Measurements from ENCODE around the gene BANF1.
A peak's percentile ranks its signal among the peaks of the same experiment; 100 is the strongest.
"Not testable (repeated sequence)": the region's sequence is repeated elsewhere in the genome, so short reads cannot be mapped to it uniquely, and the experiment has no call there.

Gene BANF1

DNA sequence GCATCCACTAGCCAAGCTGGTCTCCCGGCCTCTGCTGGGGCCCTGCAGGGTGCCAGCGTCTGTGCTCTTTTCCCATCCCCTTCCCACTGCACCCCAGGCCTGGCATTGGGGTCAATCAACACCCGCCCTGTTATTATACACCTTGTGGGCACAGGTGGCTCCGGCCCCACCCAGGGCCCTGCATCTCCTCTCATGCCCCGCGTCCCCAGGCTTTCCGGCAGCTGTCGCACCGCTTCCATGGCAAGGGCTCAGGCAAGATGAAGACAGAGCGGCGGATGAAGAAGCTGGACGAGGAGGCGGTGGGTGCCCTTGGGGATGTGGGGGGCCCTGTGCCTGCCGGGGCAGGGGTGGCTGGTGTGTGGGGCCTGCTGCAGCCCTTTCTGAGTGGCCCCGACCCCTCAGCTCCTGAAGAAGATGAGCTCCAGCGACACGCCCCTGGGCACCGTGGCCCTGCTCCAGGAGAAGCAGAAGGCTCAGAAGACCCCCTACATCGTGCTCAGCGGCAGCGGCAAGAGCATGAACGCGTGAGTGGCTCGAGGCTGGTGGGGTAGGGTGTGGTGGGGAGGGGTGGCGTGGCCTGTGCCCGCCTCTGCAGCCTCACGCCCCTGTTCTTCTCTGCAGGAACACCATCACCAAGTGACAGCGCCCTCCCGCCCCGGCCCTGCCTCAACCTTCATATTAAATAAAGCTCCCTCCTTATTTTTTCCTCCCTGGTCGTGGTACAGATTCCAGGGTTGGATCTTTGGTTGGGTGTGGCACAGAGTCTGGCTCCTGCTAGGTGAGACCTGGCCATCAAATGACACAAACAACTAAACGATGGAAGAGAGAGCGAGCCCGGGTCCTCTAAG lies 23.7 kb upstream of the BANF1 start:
- no peak for DNase-seq

DNA sequence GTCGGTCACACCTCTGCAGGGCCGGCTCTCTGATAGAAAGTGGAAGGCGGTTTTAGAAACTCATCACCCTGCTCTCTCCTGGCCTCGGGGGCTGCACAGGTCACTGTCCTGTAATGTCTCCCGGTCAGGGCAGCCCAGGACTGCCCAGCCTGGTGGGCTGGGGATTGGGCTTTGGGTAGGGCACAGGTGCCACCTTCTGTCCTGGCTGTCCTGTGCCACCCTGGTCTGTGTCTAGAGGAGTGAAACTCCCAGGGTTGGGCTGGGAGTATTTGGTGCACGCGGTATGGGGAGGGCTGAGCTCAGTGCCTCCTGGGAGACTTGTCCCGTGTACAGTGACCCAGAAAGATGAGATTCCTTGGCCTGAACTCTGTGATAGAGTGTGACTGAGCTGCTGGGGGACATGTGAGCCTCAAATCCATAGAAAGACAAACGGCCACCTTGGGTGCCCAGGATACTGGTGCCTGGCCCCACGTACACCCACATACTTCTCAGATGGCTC lies 23.0 kb upstream of the BANF1 start:
- DNase-seq = no peak

DNA sequence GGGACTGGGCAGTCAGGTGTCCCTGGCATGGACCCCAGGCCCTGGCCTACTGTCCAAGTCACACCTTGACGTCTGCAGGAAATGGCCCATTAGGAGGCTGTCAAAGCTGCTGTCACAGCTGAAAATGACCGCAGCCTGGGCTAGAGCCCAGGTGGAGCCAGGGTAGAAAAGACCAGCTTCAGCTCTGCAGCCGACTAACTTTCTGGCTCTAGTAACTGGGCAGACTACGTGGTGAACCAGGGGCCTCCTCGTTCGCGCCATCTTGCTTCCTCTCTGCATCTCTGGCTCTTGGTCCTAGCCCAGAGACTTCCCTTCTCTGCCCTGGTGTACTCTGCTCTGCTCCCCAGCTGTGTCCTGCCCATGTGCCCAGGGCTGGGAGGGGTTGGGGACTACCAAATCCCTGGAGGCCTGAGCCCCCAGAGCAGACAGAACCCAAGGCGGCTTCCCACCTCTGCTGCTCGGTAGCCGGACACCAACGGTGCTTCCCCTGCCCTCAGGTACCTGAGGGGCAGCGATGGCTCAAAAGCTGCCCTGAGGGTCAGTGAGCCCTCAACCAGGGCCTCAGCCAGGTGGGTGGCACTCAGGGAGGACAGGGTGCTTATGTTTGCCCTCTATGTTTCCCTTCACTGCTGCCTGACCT lies 21.1 kb upstream of the BANF1 start:
- no peak for DNase-seq

DNA sequence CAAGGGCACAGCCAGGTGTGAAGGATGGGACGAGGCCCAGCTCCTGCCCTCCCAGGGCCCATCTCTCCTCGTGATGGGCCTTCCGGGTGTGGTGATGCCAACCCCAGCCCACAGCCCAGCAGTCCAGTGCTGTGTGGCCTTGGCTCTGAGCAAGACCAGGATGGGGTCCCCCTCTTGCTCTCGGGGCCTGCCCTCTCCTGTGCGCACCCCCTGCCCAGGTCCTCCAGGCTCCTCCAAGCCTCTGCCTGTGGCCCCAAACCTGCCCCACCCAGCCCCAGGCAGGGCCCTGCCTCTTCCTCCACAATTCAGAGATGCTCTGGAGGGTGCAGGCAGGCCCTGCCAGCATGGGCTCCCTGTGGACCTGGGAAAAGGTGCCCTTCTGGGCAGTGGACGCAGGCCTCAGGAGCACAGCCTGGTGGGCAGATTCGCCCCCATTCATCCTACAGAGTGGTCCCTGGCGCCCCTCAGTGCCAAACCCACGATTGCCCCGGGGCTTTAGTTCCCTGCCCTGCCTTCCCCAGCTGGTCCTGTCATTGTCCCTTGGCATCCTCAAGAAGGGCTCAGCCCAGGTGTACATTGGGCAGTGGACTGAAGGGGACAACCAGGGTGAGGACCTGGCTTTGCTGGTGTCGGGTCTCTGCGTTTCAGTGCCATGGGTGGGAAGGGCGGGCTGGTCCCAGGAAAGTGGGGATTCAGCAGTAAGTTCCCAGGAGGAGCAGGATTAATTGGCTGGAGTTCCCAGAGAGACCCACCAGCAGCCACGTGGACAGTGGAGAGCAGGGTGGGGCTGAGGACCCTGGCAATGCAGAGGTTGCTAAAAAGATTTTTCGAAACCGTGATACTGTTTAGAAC lies 20.1 kb upstream of the BANF1 start:
- no peak for DNase-seq

DNA sequence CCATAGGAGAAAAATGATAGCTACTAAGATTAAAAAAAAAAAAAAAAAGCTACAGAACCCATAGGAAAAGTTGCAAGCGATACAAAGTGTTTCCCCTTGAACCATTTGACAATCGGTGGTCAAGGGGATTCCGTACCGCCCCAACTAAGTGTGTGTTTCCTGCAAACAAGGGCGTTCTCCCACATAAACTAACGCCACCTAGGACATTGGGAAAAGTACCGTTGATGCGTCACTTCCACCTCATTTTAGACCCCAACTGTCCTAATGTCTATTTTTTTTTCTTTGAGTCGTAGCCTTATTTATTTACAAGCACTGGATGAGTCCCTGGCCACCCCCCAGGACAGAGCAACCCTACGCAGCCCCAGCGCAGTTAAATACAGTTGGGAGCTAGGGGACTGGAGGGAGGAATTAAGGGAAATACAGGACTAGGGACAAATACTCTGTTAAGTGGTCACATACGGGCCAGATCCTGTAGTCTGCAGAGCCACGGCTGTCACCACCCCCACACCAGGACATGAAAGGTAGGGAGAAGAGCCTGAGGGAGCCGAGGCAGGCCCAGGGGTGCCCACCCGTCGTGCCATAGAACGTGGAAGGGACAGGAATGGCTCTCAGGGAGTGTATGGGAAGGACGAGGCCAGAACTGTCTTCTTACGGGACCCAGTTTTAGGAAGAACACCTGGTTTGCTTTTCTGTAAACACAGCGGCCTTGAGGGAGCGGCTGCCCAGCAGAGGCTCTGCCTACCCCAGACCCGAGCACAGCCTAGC lies 19.3 kb upstream of the BANF1 start:
- no peak for DNase-seq

DNA sequence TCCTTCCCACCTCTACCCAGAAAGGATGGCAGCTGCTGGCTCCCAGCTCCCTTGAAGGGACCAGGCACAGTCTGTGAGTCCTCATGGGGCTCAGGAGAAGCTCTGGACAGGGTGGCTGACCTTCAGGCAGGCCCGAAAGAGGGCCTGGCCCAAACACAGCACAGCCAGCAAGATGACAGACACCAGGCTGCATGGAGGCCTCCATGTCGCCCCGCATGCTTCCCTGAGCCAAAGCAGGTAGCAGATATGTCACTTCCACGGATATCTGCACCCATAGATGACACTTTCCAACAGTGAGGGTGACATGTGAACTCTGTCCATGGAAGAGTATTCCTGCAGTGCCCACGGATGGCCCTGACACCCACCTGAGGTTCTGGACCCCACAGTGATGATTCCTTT lies 18.7 kb upstream of the BANF1 start:
- no peak for DNase-seq

DNA sequence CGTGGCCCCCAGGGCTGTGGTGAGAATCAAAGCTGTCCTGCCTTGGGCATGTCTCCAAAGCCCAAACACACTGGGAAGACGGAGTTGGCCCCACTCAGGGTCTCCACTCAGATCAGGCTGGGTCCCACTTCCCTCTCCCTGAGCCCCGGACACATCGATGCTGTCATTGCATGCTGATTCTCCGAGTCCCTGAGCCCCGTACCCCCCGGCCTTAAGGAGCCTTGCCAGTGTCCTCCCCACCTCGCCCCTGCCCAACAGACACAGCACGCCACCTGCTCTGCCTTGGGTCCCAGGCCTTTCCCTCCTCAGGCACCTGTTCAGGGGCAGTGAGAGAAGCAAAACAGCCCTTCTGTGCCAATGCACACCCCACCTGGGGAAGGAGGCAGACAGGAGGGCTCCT lies 15.0 kb upstream of the BANF1 start:
- no peak for DNase-seq

DNA sequence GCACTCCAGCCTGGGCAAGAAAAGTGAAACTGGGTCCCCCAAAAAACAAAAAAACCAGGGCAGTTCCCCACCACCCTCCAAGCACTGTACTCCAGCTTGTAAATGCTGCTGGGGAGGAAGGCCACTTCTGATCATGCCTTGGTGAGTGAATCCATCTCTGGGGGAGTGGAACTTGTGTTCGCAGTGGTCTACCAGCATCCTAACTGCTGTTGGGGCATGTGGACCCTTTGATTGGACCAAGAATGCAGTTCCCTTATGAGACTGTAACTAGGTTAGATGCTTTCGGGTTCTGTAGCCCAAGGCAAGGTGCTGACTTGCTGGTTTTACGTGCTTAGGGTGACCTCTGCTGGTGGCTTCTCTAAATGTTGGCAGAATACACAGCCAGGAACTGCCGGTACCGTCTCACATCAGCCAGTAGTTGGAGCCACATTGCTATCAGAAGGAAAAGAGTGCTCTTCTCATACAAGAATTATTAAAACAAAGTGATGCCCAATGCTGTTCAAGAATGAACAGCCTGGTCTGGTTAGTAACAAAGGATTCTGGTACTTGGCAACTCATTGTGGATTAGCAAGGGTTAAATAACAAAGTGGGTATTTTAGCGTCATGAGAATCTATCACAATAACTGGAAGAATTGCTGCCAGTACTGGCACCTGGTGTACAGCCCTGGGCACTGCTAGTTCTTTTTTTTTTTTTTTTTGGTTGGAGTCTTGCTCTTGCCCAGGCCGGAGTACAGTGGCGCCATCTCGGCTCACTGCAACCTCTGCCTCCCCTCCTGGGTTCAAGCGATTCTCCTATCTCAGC lies 13.3 kb upstream of the BANF1 start:
- peak; percentile 95 for DNase-seq

DNA sequence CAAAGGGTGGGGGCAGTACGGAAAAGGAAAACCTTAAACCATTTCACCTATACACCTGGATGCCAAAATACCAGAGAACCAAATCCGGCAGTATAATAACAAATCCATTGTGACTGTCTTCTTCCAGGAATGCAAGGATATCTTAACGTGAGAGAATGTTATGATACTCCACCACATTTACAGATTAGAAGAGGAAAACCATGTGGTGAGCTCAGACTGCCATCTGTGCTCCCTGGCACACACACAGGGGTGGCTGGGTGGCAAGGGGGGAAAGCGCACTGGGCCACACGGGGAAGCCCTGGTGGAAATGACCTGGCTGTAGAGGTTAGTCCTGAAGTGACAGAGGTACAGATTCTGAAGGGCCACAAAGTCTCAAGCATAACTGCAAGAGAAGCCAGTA lies 10.2 kb upstream of the BANF1 start:
- no peak for DNase-seq

DNA sequence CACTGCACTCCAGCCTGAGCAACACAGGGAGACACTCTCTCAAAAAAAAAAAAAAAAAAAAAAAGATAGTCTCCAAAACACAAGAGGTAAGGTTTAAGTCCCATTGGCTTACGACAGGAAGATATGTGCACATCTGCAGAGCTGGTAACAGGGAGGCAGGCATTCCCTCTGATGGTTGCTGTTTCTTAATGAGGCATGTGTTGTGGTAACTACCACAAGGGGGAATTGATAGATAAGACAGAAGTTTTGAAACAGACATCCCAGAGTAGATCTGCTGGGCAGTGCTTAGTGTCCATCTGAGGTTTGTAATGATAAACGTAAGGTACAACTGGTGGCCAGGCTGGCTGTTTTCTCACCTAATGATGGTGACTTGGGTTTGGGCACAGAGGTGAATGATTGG lies 5.0 kb upstream of the BANF1 start:
- no peak for DNase-seq

DNA sequence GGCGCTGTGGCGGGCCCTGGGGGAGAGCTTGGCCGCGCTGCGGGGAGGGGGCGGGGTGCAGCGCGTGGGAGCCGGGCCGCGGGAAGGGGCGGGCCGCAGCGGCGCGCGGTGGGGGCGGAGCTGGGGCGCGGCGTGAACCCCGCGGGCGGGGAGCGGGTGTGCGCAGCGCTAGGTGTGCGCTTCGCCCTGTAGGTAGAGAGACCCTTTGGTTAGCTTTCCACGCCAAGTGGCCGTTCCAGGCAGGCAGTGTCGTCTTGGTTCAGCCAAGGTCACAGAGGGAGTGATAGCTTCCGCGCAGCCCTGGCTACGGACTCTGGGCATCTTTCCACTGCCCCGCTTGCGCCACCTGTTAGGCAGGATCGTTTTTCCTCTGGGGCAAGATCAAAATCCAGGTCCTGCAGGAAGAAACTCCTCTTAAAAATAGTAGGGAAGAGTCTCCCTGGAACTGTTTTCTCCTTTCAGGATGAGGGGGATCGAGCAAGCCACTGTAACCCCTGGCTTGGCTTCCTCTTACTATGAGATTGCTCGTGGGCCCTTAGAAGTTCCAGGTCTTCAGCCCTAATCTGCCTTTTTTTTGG lies 434 bp downstream of the BANF1 start:
- DNase-seq = no peak

DNA sequence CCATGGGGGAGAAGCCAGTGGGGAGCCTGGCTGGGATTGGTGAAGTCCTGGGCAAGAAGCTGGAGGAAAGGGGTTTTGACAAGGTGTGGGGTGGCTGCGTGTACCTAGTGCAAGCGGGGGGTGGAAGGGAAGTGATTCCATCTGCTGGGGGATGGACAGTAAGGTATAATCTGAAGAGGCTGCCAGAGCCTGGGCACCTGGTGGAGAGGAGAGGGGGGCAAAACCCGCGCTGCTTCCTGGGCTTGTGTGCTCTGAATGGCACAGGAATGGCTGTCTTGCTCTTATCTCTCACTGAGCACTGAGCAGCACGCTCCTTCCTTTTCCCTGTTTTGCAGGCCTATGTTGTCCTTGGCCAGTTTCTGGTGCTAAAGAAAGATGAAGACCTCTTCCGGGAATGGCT lies 988 bp downstream of the BANF1 start:
- no peak for DNase-seq

DNA sequence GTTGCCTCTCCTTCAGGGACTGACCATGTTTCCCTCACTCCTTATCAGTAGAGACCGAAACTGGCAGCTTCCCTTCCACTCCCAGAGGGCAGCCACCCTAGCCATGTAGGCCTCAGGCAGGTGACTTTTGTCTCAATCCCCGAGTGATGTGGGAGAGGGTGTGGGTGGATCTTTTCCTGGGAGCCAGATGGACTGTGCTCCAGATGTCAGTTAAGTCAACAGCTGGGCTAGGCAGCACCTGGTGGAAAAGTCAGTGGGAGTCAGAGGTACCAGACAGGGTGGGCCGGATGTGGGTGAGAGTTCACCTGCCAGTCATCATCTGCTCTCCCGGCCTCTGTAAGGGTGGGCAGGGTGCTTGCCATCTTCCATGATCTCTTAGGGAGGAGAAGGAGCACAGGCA lies 1.9 kb downstream of the BANF1 start:
- no peak for DNase-seq

DNA sequence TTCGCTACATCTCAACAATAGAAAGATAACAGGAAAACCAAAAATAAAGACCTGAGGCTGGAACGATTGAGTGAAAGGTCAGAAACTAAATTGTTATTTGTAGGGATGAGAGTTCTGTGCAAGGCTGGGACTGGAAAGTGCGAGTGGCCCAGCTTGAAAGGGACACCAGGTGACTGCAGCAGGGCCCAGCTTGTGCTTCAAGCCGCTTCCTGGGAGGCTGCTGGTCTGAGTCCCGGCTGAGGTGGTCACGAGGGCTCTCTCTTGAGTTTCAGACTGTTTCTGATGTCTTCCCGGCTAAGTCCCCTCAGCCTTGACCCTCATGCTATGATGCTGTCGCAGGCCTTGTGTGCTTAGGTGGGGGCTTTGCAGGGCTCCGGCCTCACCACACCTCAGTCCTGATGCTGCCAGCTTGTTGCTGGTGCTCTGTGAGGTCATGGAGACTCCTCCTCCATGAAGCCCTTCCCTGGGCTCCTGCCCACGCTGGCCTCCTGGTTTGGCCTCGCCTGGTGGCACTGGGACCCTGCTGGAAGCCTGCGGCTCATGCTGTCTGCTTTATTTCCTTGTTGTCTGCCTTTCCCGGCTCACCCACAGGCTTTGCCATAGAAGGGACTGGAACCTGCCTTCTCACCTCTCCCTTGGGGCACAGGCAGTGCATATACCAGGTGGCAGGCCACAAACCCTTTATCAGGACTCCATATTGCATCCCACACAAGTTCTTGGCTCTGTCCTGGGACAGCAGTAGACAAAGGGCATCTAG lies 4.0 kb downstream of the BANF1 start:
- no peak for DNase-seq

DNA sequence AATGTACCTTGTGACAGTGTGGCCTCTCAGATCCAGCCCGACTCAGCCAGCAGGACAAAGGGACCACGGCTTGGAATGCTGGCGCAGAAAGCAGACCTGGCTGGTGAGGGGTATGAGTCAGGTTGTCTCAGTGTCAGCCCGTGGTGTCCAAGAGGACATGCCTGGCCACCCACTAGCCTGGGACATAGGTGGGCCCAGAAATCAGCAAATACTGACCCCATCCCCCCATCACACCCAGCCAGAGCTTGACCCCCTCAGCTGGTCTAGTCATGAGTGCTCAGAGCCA lies 4.5 kb downstream of the BANF1 start:
- no peak for DNase-seq

DNA sequence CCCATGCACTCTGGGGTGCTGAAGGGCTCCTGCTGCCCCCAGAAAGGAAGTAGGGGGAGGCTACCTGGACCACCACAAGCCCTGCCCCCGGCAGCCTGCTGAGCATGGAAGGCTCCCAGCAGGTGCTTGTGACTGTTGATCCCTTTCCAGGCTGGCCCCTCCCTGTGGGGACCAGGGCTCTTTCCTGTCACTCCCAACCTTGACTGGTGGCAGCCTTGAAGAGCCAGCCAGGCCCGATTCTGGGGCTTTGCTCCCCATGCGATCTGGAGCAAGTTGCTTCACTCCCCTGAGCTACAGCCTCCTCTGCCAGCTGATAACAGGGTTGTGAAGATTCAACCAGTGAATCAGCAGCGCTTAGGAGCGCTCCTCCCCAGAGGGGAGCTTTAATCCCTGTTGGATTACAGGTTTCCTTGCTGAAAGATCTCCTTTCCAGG lies 4.9 kb downstream of the BANF1 start:
- DNase-seq = no peak

DNA sequence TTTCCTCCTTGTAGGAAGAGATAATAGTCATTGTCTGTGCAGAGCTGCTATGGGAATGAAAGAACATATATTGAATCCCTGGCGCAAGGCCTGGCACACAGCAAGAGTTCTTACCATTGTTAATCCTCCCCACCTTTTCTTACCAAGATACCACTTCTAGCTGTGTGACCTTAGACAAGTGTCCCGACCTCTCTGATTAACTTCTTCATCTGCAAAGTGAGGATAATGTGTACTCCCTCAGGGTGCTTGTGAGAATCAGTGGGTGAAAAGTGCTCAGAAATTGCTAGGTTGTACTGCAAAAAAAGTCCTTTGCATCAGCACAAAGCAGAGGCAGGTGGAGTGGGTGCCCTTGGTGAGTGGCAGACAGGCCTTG lies 5.8 kb downstream of the BANF1 start:
- DNase-seq = no peak

DNA sequence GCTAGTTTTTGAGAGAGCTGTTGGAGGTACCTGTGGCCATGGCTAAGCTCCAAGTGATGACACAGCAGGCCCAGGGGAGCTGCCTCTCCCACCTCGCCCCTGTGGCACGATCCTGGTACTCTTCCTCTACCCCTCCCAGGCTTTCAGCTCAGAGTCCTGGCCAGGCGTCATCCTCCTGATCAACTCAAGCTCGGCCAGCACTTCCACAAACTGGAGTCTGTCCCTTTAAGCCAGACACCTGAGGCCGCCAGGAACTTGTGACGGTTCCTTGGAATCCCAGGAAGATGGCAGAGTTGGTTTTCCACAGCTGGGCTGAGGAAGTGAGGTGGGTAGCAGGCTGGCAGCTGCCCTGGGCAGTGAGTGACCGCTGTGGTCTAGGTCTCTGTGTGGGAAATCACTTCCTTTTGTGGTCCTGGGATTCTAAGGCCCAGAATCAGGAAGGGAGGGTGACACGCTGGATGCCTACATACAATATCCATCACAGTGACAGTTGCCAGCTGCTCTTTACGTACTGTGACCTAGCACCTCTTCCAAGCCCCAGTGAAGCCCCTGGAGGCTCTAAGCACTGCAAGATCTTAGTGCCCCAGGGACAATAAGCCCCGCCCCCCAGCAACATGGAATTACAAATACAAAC lies 6.3 kb downstream of the BANF1 start:
- DNase-seq = no peak

DNA sequence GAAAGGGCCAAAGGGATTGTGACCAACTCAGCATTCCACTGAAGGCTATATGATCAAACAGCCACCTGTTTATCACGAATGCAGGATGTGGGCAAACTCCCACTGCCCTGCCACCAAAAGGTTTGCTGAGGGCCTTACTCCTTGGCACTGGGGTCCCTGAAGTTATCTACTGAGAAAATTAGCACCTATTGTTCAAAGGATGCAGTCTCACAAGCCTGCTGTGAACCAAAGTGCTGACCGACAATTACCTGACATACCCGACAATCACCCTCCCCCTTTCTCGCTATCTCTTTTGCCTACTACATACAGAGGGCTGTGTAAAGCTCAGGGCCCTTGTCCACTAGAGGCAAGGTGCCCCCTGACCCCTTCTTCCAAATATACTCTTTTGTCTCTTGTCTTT lies 7.7 kb downstream of the BANF1 start:
- not testable (repeated sequence) for DNase-seq

DNA sequence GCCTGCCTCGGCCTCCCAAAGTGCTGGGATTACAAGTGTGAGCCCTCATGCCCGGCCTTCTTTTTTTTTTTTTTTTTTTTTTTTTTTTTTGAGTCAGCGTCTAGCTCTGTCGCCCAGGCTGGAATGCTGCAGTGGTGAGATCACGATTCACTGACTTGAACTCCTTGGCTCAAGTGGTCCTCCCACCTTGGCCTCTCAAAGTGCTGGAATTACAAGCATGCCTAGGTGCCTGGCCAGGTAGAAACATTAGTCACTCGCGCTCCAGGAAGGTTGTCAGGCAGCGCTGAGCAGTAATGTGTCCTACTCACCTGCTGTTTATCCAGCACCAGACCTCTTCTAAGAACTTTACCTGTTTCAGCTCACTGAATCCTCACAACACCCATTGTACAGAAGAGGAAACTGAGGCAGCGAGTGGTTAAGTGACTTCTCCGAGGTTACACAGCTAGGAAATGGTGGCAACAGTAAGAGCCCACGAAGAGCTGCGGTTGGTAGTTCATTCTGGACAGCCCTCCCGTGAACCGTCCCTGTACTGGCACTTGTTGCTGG lies 9.0 kb downstream of the BANF1 start:
- peak; percentile 53 for DNase-seq
